Stimulated activated CD8-positive, alpha-beta memory T cell treated with anti-CD3 and anti-CD28 coated beads, Interleukin-12 subunit alpha, Interleukin-12 subunit beta, amount 100 ng/mL, for 1 hour (primary cell): ENCODE data around the gene ABCA3.

ENCODE experiments used
- DNase-seq: peaks from one replicate; pipeline ENCODE4 v3.0.0-alpha.2; 2020; ENCODE audit warnings: low read depth

Gene ABCA3

DNA sequence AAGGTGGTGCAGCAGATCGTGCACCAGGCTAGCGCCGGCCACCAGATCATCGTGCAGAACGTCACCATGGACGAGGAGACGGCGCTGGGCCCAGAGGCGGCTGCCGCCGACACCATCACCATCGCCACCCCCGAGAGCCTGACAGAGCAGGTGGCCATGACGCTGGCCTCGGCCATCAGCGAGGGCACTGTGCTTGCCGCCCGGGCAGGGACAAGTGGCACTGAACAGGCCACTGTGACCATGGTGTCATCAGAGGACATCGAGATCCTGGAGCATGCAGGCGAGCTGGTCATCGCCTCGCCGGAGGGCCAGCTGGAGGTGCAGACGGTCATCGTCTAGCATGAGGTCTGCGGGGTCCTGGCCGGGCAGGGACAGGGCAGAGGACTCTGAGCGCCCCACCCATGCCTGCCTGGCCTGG is 105.3 kb downstream of the ABCA3 start:
- no peak for DNase-seq

DNA sequence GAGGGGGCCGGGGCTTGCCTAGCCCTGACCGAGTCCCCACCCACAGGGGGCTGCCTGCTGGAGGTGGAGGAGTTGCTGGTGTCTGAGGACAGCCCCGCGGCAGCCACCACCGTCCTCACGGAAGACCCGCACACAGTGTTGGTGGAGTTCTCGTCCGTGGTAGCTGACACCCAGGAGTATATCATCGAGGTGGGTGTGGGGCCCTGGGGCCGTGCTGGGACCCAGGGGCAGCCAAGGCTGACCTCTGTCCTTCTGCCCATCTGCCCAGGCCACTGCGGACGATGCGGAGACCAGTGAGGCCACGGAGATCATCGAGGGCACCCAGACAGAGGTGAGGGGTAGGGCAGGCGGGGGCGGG is 105.7 kb downstream of the ABCA3 start:
- DNase-seq: no peak

DNA sequence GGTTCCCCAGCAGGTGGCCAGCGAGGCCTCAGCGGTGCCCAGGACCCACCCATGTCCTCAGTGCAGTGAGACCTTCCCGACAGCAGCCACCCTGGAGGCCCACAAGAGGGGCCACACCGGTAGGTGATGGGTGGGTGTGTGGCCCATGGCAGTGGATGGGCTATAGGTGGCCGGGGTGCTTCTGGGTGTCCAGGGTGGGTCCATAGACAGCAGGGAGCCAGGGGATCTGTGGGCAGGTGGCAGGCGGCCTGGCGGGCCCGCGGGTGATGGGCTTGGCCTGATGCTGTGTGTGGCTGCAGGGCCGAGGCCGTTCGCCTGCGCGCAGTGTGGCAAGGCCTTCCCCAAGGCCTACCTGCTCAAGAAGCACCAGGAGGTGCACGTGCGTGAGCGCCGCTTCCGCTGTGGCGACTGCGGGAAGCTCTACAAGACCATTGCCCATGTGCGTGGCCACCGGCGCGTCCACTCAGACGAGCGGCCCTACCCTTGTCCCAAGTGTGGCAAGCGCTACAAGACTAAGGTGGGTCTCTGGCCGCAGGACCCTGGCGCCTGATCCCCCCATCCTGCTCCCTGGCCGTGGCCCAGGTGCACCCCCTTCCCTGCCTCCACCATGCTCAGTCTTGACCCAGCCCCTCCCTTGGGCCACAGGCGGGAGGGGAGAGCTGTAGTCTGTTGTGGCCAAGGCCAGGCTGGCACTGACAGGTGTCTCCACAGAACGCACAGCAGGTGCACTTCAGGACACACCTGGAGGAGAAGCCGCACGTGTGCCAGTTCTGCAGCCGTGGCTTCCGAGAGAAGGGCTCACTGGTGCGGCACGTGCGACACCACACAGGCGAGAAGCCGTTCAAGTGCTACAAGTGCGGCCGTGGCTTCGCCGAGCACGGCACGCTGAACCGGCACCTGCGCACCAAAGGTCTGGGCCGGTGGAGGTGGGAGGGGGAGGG is 106.4 kb downstream of the ABCA3 start:
- no peak for DNase-seq

DNA sequence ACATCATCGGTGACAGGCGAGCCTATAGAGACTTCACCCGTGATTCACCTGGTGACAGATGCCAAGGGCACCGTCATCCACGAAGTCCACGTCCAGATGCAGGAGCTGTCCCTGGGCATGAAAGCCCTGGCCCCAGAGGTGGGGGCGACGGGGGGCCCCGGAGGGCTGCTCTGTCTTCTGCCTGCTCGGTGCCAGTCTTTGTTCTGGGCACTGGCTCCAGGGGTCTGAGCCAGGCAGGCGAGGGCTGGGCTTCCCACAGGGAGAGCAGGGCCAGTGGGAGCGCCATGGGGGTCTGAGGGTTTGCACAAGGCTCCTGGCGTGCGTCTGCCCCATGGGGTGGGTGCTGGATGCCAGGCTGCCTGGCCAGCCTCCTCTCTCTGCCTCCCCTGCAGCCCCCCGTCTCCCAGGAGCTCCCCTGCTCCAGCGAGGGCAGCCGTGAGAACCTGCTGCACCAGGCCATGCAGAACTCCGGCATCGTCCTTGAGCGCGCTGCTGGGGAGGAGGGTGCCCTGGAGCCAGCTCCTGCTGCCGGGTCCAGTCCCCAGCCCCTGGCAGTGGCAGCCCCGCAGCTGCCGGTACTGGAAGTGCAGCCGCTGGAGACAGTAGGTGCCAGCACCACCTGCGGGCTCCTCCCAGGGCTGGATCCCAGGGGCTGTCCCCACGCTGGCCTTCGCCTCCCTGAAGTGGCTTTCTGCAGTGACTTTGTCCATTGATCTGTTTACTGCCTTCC is 107.3 kb downstream of the ABCA3 start:
- no peak for DNase-seq

DNA sequence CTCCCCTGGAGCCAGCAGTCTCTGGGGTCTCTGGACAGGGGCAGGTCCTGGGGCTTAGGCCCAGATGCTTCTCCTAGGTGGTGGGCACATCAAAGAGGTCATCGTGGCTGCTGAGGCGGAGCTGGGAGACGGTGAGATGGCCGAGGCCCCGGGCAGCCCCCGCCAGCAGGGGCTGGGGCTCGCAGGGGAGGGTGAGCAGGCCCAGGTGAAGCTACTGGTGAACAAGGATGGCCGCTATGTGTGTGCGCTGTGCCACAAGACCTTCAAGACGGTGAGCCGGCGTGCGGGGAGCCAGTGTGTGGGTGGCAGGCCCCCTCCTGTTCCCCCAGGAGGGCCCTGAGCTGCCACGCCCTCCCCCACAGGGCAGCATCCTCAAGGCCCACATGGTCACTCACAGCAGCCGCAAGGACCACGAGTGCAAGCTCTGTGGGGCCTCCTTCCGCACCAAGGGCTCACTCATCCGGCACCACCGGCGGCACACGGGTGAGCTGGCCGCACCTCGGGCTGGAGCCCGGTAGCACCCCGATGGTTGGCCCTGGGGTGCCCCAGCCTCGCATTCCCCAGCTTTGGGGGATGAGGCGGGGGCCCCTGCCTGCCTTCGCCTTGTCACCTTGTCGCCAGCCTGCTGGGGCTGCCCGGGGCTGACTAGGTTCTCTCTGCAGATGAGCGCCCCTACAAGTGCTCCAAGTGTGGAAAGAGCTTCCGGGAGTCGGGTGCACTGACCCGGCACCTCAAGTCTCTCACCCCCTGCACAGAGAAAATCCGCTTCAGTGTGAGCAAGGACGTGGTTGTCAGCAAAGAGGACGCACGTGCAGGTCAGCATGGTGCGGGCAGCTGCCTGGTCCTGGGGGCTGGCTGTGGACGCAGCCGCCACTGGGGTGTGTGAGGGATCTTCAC is 108.2 kb downstream of the ABCA3 start:
- no peak for DNase-seq

DNA sequence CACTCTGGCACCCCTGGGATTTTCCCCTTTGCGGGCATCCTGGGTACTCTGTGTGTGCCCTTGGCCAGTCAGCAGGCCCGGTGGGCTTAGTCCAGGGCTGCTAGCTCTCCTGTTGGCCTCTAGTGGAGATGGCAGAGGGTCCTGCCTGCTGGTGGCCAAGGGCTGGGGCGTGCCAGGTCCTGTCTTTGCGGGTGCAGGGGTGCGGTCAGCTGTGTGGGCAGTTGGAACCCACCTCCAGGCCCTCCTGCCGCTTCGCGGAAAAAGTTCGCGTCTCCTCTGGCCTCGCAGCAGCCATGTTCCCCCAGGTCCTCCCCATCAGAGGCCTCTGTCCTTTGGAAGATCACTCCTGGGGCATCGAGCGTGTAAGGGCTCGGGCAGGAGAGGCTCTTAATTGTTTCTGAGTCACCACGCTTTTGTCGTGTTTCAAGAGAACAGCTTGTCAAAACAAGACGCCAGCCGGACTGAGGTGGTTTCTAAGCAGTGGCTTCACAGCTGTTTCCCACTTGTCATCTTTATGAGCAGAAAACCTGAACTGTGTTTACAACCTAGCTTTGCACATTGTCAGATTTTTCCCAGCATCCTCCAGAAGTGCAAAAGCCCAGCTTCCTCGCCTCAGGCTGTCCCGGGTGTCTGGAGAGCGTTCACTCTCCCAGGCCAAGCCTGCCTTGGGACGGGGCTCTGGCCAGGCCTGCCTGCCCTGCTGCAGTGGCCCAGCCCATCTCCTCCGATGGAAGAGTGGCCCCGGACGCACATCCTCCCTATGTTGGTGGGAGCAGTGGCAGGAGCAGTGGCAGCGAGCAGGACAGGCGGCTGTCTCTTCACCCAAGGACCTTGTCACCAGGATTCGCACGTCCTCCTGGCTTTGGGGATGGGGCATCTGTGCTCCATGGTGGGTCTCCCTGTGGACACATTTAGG is 109.3 kb downstream of the ABCA3 start:
- no peak for DNase-seq

DNA sequence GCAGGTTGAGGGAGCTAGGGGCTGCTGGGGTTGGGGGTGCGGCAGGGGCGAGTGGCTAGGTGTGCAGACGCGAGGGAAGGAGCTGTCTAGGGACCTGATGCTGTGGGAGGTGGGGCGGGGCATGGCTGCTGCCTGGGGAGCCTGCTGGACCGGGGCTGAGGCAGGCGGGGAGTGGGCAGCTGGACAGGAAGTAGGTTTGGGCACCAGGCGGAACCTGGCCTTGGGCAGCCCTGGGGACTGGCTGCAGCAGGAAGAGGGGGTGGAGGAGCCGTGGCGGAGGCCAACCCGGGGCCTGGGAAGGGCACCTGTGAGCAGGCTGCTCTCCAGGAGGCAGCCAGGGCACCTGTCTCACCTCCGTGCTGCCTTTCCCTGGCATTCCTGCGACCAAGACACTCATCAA is 110.2 kb downstream of the ABCA3 start:
- no peak for DNase-seq

DNA sequence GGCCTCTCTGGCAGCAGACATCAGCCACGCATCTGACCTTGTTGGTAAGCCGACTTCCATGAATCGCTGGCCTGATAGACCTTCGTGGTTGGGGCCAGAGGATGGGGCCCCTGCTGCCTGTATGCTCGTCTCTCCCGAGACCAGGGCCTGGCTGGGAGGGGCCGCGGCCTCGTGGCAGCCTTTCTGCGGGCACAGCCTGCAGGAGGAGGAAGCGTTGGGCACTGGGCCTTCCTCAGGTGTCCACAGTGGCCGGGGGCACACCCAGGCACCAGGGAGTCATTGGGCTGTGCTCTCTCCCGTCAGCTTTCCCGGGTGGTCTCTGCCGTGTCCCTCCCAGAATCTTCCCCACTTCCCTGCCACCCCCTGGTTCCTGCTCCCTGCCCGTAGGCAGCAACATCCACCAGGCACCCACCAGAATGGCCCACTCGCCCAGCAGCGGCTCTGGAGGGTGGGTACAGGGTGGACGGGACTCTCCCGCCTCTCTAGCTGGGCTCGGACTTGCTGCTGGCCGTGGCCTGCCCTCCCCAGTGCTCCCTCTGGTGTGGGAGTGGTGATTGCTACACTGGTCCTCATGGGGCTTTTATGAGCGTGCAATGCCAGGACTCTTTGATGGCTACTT is 110.8 kb downstream of the ABCA3 start:
- no peak for DNase-seq

DNA sequence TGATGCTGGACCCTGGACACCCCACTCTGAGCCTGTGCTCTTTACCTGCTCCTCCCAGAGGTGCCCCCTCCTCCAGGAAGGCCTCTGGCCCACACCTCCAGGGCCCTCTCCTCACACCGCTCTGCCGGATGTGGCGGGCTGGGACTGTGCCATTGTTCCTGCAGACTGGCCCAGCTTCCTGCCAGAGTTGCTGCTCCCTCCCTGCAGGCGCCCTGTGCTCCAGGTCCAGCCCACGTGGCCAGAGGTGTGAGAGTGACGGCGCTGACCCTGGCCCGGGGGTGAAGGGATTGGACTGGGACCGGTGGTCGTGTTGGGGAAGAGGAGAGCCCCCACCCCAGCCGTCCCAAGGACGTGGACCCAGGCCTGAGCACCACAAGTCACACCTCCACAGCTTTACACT is 111.4 kb downstream of the ABCA3 start:
- no peak for DNase-seq

DNA sequence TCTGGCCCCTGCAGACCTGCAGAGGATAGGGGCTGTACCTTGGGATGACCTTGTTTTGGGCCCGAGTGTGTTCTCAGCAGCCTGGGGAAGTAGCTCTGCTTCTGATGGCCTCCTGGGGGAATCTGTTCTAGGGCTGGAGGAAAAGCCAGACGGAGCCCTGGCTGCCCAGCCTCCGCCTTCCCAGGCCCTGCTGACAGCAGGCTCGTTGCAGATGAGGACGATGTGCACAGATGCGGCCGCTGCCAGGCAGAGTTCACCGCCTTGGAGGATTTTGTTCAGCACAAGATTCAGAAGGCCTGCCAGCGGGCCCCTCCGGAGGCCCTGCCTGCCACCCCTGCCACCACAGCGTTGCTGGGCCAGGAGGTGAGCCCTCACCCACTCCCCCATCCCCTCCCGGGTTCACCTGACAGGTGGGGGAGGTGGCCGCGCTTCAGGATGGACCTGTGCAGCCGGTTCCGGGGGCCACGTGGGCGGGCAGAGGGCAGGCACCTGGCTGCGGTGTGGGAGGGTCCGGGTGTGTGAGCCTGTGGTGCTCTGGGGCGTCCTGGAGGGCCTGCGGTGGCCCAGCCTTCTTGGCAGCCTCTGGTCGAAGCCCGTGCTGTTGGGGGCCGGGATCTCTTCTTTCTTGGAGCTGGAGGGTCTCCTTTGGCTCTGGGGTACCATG is 112.2 kb downstream of the ABCA3 start:
- no peak for DNase-seq

DNA sequence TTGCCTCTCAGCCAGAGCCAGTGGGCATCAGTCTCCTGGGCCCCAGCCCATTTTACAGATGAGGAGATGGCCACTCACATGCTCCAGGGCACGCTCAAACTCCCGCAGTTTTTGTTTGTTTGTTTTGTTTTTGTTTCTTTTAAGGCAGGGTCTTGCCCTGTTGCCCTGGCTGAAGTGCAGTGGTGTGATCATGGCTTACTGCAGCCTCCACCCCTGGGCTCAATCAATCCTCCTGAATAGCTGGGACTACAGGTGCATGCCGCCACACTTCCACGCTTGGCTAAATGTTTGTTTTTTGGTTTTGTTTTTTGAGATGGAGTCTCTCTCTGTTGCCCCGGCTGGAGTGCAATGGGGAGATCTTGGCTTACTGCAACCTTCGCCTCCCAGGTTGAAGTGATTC is 113.6 kb downstream of the ABCA3 start:
- DNase-seq: no peak

DNA sequence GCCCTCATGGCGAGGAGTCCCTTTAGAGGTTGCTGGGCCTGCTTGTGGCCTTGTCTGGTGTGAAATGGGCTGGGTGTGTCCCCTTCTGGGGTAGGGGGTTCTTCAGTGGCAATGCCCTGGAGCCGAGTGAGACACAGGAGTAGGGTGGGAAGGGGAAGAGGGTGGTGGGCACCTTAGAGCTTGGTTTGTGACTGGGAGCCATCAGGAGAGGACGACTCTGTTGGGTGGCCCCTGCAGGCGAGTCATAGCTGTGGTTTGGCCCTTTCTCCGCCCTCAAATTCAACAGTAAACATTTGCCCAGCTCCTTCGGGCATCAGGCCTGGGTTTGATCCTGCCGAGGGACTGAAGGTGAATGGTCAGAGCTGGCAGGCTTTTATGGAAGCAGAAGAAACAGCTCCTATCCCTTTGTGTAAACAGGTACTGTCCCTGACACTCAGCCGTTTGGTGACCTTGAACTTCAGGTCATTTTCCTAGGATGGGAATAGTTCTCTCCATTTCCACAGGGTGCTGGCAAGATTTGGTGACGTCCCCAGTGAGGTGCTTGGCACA is 114.2 kb downstream of the ABCA3 start:
- DNase-seq: no peak
